Tibial artery (tissue), 4 donors: Measurements from ENCODE around the gene UCK1.

Source experiments
- DNase-seq, 2 donors: peaks; one replicate each; pipeline ENCODE4 v3.0.0-alpha.2; 2019
- H3K27ac ChIP-seq, 2 donors: fragments of 200-600 bp; sonication (generic) in 1 of 2; 1 replicate in 1 of 2; 2 replicates in 1 of 2; pipeline ENCODE4 v1.5.1; 2018 to 2019; ENCODE audit warnings: mild to moderate bottlenecking in 1 of 2
- H3K27me3 ChIP-seq, 2 donors: fragments of 200-600 bp; sonication (generic) in 1 of 2; one replicate each; pipeline versions ENCODE4 v1.5.1 to v1.6.0; 2016 to 2019
- H3K36me3 ChIP-seq, 3 donors: fragments of 200-600 bp; sonication (generic) in 2 of 3; one replicate each; pipeline ENCODE4 v1.5.1; 2016 to 2019; ENCODE audit warnings: mild to moderate bottlenecking in 2 of 3
- H3K4me1 ChIP-seq, 4 donors: fragments of 200-600 bp; sonication (generic) in 2 of 4; 1 replicate in 3 of 4; 2 replicates in 1 of 4; pipeline ENCODE4 v1.5.1; 2016 to 2019
- H3K4me3 ChIP-seq, 2 donors: fragments of 200-600 bp; sonication (generic) in 1 of 2; 1 replicate in 1 of 2; 2 replicates in 1 of 2; pipeline ENCODE4 v1.5.1; 2018 to 2019; ENCODE audit warnings: mild to moderate bottlenecking in 2 of 2
- H3K9me3 ChIP-seq, 3 donors: fragments of 200-600 bp; sonication (generic) in 1 of 3; one replicate each; pipeline ENCODE4 v1.5.1; 2016 to 2019
- CTCF ChIP-seq, 2 experiments: fragments of 200-600 bp in 1 of 2; fragments of 450-650 bp in 1 of 2; IDR thresholded peaks; one replicate each; pipeline ENCODE4 v1.5.1; 2017 to 2019; ENCODE audit warnings: antibody characterized with exemption in 2 of 2, mild to moderate bottlenecking in 1 of 2, moderate library complexity in 1 of 2
- intact Hi-C: fragments of 100-400 bp; cut with DNase I; formaldehyde crosslinking; loops from one replicate; pipeline ENCODE4 v1.15.0; 2023; ENCODE audit warnings: low total_unique reads

The UCK1 gene

DNA sequence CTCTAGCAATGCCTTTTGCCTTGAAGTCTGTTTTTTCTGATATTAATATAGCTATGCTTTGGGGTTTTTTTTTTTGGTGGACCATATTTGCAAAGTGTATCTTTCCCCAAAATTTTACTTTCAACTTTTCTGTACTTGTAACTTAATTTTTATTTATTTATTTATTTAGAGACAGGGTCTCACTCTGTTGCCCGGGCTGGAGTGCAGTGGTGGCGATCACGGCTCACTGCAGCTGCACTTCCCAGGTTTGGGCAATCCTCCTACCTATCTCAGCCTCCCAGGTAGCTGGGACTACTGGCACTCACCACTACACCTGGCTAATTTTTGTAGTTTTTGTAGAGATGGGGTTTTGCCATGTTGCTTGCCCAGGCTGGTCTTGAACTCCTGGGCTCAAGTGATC, 35.1 kb upstream of the UCK1 start:
- no peak for TF ChIP-seq CTCF (IDR thresholded peaks at IDR 0.05)

GRCh38 chr9:131565369-131565768, 34.3 kb upstream of the UCK1 start:
- H3K27me3 ChIP-seq: no peaks in the 10 kb centered on the region
- H3K27ac ChIP-seq: no peak overlapping the region
- H3K36me3 ChIP-seq: peaks cover 3 to 17% (median 14%) of the 10 kb centered on the region in 3 donors
- intact Hi-C loops: no loop called here
- no peak for TF ChIP-seq CTCF (IDR thresholded peaks at IDR 0.05)
- no peak overlapping the region for H3K4me3 ChIP-seq
- no peaks in the 10 kb centered on the region for H3K4me1 ChIP-seq
- no peak for DNase-seq
- H3K9me3 ChIP-seq: peaks cover 0 to 12% (median 10%) of the 10 kb centered on the region in 3 donors

More for the DNA sequence above, 35.1 kb upstream of the UCK1 start:
- intact Hi-C loops: no loop called here
- no peaks in the 10 kb centered on the region for H3K27me3 ChIP-seq
- peaks cover 3 to 21% (median 14%) of the 10 kb centered on the region in 3 donors for H3K36me3 ChIP-seq
- H3K9me3 ChIP-seq: peaks cover 0 to 12% (median 10%) of the 10 kb centered on the region in 3 donors
- H3K27ac ChIP-seq: no peak overlapping the region
- DNase-seq: no peak
- no peaks in the 10 kb centered on the region for H3K4me1 ChIP-seq
- H3K4me3 ChIP-seq: no peak overlapping the region

DNA sequence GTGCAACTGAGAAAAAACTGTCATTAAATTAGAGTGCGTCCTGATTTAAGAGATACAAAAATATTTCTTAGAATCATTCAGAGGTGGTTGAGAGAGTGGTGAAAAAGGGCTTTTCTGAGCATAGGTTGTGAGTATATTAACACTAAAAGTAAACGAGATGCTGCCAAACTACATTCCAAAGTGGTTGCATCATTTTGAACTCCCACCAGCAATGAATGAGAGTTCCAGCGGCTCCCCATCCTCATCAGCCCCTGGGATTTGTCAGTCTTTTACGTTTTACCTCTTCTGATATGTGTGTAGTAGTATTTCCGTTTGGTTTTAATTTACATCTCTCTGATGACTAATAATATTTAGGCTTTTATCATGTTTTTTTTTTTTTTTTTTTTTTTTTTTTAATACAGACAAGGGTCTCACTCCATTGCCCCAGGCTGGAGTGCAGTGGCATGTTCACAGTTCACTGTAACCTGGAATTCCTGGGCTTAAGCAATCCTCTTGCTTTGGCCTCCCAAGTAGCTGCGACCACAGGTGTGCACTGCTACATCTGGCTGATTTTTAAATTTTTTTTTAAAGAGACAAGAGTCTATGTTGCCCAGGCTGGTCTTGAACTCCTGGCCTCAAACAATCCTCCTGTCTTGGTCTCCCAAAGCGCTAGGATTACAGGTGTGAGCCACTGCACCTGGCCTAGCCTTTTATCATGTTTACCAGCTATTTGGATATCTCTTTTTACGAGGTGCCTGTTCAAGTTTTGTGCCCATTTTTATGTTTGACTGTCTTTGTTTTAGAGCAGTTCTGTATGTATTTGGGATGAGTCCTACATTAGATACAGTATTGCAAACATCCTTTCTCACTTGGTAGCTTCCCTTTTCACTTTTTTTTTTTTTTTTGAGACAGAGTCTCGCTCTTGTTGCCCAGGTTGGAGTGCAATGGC, 31.2 kb upstream of the UCK1 start:
- H3K27ac ChIP-seq: no peak overlapping the region
- H3K4me1 ChIP-seq: no peaks in the 10 kb centered on the region
- no peak overlapping the region for H3K4me3 ChIP-seq
- intact Hi-C loops: no loop called here
- peaks cover 0 to 3% of the 10 kb centered on the region in 2 donors for H3K27me3 ChIP-seq
- DNase-seq: no peak
- H3K9me3 ChIP-seq: peaks cover 0 to 16% (median 10%) of the 10 kb centered on the region in 3 donors
- peaks cover 0 to 6% (median 0%) of the 10 kb centered on the region in 3 donors for H3K36me3 ChIP-seq
- TF ChIP-seq CTCF (IDR thresholded peaks at IDR 0.05): no peak

DNA sequence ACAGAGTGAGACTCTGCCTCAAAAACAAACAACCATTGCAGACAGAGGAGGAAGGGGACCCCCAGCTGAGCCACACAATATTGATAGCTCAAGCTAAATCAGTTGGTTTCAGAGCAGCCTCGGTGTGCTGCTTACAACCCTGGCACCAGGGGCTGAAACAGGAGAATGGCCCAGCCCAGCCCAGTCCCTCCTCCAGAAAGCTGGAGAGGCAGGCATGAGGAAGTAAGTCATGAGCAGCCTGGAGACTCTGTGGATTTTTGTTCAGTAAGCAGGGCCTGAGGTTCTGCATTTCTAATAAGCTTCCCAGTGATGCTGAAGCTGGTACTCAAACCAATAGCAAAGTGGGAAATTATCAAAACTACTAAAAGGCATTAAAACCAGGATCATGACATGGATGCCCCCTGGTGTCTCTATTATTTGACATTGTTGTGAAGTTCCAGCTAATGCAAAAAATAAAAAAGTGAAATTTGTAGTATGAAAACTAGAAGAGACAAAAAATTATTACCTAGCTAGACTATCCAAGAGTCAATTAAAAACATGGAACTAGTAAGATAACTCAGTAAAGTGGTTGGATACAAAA, 28.4 kb upstream of the UCK1 start:
- H3K27ac ChIP-seq: no peak overlapping the region
- no peak for TF ChIP-seq CTCF (IDR thresholded peaks at IDR 0.05)
- H3K36me3 ChIP-seq: peaks cover 0 to 6% (median 0%) of the 10 kb centered on the region in 3 donors
- DNase-seq: no peak
- peaks cover 0 to 16% (median 10%) of the 10 kb centered on the region in 3 donors for H3K9me3 ChIP-seq
- no peak overlapping the region for H3K4me3 ChIP-seq
- intact Hi-C loops: no loop called here
- peaks cover 0 to 27% of the 10 kb centered on the region in 2 donors for H3K27me3 ChIP-seq
- H3K4me1 ChIP-seq: peaks cover 0 to 3% (median 0%) of the 10 kb centered on the region in 4 donors

- Histone ChIP-seq H3K27ac (no peak overlapping the region), H3K27me3 (peaks cover 0 to 42% of the 10 kb centered on the region in 2 donors), H3K9me3 (peaks cover 0 to 11% (median 7%) of the 10 kb centered on the region in 3 donors), H3K4me3 (no peak overlapping the region), H3K4me1 (peaks cover 0 to 3% (median 0%) of the 10 kb centered on the region in 4 donors), H3K36me3 (peaks cover 0 to 6% (median 0%) of the 10 kb centered on the region in 3 donors)
- TF ChIP-seq CTCF (IDR thresholded peaks at IDR 0.05): no peak
- no peak for DNase-seq
- intact Hi-C loops: no loop called here
Observed at GRCh38 chr9:131557855-131558548, 26.9 kb upstream of the UCK1 start.
